ENCODE measurements around the gene EXD3.
"Not testable (repeated sequence)": the region's sequence is repeated elsewhere in the genome, so short reads cannot be mapped to it uniquely, and the experiment has no call there.

EXD3 gene

DNA sequence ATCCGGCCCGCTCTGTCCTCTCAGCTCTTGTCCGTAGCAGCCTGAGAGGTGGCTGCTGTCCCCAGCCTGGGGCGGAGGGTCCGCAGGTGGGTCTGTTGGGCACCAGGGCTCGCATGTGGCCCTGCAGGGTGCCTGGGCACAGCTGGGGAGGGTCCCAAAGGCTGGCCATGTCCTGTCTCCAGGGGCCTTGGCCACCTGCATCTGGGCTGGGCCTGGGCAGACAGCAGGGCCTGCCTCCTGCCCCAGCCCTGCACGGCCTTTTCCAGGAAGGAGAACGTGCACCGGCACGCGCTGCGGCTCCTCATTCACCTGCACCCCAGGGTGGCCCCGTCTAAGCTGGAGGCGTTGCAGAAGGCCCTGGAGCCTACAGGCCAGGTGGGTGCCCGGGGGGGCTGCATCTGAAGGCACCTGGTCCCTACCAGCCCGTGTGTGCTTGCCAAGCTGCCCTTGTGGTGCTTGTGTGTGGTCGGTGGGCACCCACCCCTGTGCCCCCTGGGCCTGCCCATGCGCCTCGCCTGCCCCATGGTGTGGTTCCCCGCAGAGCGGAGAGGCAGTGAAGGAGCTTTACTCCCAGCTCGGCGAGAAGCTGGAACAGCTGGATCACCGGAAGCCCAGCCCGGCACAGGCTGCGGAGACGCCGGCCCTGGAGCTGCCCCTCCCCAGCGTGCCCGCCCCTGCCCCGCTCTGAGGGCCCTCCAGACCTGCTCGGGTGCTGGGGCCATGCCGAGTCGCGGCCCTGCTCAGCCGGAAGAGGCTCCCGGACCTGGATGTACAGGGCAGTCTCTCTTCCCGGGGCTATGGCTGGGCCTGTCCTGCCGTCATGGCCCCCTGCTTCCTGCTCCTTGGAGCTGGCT lies 150.5 kb downstream of the EXD3 start:
- DNase-seq (ENCODE audit: low read depth in 3 of 3) = no peak

DNA sequence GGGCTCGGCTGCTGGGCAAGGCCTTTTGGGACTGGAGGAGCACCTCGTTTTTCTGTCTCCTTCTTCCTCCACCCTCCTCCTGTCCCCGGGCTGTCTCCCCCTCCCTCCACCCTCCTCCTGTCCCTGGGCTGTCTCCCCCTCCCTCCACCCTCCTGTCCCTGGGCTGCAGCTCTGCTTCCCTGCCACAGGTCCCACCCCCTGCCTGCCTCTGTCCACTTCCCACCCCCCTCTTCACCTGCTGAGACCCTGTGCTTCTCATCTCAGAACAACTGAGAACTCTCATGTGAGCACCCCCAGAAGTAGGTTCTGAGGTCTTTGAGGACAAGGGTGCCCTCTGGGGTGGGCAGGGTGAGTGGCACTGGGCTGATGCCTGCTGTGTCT lies 151.3 kb downstream of the EXD3 start:
- DNase-seq (ENCODE audit: low read depth in 3 of 3) = no peak

- no peak for DNase-seq (ENCODE audit: low read depth in 3 of 3)
Observed at GRCh38 chr9:137270929-137271695, 151.8 kb downstream of the EXD3 start.

GRCh38 chr9:137269231-137269772 lies 153.7 kb downstream of the EXD3 start:
- no peak for DNase-seq (ENCODE audit: low read depth in 3 of 3)

DNA sequence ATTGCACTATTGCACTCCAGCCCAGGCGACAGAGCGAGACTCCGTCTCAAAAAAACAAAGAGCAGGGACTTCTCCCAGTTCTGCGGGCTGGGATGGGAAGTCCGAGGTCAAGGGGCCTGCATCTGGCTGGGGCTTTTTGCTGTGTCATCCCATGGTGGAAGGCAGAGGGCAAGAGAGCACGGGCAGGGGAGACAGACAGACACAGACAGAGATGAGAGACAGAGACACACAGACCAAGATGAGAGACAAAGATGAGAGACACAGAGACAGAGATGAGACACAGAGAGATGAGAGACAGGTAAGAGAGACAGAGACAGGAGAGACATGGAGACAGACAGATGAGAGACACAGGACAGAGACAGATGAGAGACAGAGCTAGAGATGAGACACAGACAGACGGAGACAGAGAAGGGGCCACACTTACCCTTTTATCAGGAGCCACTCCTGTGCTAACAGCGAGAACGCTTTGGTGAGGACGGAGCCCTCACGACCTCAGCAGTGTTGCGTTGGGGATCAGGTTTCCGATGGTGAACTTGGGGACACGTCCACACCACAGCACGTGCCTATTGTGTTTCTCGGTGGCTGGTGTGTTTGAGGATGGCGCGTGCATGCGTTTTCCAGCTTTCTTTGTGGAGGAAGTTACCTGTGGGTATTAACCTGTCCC lies 154.3 kb downstream of the EXD3 start:
- no peak for DNase-seq (ENCODE audit: low read depth in 3 of 3)

- DNase-seq (ENCODE audit: low read depth in 3 of 3) = no peak
Observed at GRCh38 chr9:137267933-137268355, 155.0 kb downstream of the EXD3 start.

DNA sequence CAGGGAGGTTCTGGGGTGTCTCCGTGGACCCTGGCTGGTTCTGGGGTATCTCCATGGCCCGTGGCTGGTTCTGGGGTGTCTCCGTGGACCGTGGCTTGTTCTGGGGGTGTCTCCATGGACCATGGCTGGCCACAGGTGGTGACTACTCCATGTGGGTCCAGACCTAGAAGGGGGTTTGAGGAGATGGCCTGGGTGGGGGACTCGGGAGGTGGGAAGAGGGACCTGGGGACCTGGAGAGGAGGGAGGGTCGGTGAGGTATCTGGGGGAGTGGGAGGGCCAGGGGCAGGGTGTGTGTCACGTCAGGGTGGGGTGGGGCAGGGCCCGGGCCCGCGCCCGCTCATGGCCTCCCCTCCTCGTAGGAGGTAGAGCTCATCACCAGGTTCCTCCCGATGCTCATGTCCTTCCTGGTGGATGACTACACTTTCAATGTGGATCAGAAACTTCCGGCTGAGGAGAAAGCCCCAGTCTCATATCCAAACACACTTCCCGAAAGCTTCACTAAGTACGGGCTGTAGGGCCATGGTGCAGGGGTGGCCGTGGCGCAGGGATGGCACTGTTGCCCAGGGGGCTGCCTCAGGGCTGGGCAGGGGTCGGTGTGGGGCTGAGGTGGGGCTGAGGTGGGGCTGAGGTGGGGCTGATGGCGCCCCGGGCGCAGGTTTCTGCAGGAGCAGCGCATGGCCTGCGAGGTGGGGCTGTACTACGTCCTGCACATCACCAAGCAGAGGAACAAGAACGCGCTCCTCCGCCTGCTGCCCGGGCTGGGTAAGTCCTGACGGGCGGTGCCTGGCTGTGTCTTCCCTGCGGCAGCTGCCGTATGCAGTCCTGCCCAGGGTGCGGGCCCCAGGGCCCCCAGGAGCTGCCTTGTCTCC lies 156.1 kb downstream of the EXD3 start:
- no peak for DNase-seq (ENCODE audit: low read depth in 3 of 3)

- no peak for DNase-seq (ENCODE audit: low read depth in 3 of 3)
Observed at GRCh38 chr9:137266162-137266527, 156.8 kb downstream of the EXD3 start.

DNA sequence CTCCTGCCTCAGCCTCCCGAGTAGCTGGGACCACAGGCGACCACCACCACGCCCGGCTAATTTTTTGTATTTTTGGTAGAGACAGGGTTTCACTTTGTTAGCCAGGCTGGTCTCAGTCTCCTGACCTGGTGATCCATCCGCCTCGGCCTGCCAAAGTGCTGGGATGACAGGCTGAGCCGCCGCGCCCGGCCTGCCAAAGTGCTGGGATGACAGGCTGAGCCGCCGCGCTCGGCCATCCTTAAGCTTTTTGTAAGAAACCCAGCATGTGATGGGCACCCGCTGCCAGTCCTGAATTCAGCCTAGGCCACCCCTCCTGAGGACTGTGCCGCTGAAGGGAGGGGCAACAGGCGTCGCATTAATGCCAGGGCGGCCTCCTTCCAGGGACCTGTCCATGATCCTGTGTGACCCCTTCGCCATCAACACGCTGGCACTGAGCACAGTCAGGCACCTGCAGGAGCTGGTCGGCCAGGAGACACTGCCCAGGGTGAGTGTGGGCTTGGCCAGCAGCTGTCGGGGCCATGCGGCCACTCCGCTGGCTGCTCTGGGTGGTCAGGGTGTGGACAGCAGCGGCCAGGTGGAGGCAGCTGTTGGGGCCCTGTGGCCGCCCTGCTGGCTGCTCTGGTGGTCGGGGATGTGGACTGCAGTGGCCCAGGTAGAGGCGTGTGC lies 157.3 kb downstream of the EXD3 start:
- DNase-seq (ENCODE audit: low read depth in 3 of 3) = no peak

DNA sequence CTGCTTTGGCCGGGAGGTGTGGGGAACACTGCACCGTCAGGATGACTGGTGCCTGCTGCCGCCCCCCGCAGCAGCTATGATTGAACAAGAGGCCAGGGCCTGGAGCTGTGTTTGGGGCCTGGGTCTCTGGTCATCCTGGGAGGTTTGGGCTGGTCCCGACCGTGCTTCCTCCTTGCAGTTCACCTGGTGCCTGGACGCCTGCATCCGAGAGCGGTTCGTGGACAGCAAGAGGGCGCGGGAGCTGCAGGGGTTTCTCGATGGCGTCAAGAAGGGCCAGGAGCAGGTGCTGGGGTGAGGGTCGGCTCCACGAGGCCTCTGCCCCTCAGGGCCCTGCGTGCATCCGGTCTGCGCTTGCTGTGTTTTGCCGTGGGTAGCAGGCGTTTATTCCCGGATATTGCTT lies 158.9 kb downstream of the EXD3 start:
- DNase-seq (ENCODE audit: low read depth in 3 of 3) = no peak

GRCh38 chr9:137263506-137263905 lies 159.5 kb downstream of the EXD3 start:
- DNase-seq (ENCODE audit: low read depth in 3 of 3) = no peak

GRCh38 chr9:137262909-137263285 lies 160.1 kb downstream of the EXD3 start:
- no peak for DNase-seq (ENCODE audit: low read depth in 3 of 3)

- DNase-seq (ENCODE audit: low read depth in 3 of 3) = not testable (repeated sequence)
Observed at GRCh38 chr9:137262173-137262908, 160.6 kb downstream of the EXD3 start.
